AG10803 (cell line): ENCODE results near the gene POU2AF2.
A peak's percentile ranks its signal among the peaks of the same experiment; 100 is the strongest.

ENCODE experiments used
- DNase-seq: peaks from one replicate; pipeline ENCODE4 v3.0.0; 2010; ENCODE audit warnings: low read depth
- H3K4me3 ChIP-seq: 2 replicates; pipeline ENCODE4 v1.5.1; 2011; ENCODE audit warnings: mild to moderate bottlenecking, low read length, control low read depth
- TF ChIP-seq, protein P1 (sequence below): conservative IDR thresholded peaks from 2 replicates; pipeline ENCODE4 v1.5.1; 2011; ENCODE audit warnings: mild to moderate bottlenecking, low read length, control low read depth, inconsistent platforms

Gene POU2AF2, protein sequence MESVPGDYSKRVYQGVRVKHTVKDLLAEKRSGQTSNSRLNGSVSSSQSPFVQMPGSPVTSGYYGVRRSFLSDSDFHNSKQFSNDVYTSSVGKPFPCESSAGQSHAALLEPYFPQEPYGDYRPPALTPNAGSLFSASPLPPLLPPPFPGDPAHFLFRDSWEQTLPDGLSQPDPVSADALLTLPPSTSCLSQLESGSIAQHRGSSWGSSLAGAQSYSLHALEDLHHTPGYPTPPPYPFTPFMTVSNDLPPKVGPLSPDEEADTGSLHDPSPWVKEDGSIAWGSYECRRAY

DNA sequence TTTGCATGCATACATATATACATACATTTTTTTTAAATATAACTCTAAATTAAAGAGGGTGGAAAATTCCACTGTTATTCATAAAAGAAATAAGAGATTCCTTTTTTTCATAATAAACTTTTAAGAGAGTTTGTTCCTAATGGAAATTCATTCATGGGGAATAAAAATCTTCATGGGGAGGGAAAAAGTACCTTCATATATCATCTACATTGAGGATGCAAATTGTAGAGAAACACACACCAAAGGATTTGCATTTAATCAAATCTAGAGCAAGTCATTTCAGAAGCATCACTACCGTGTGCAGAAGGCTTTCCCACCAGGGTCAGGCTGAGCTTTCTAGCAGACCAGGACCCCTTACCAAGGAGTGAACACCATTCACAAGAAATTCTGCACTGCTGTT lies at the start of gene POU2AF2:
Gene POU2AF2 (plus strand): TSS at position 301 of the 400 bp plus-strand sequence. CDS start 129 bp downstream, outside the sequence.
- TF ChIP-seq, protein P1, sequence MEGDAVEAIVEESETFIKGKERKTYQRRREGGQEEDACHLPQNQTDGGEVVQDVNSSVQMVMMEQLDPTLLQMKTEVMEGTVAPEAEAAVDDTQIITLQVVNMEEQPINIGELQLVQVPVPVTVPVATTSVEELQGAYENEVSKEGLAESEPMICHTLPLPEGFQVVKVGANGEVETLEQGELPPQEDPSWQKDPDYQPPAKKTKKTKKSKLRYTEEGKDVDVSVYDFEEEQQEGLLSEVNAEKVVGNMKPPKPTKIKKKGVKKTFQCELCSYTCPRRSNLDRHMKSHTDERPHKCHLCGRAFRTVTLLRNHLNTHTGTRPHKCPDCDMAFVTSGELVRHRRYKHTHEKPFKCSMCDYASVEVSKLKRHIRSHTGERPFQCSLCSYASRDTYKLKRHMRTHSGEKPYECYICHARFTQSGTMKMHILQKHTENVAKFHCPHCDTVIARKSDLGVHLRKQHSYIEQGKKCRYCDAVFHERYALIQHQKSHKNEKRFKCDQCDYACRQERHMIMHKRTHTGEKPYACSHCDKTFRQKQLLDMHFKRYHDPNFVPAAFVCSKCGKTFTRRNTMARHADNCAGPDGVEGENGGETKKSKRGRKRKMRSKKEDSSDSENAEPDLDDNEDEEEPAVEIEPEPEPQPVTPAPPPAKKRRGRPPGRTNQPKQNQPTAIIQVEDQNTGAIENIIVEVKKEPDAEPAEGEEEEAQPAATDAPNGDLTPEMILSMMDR = no peak
- no peak within 1 kb of the TSS for H3K4me3 ChIP-seq
- no peak for DNase-seq

DNA sequence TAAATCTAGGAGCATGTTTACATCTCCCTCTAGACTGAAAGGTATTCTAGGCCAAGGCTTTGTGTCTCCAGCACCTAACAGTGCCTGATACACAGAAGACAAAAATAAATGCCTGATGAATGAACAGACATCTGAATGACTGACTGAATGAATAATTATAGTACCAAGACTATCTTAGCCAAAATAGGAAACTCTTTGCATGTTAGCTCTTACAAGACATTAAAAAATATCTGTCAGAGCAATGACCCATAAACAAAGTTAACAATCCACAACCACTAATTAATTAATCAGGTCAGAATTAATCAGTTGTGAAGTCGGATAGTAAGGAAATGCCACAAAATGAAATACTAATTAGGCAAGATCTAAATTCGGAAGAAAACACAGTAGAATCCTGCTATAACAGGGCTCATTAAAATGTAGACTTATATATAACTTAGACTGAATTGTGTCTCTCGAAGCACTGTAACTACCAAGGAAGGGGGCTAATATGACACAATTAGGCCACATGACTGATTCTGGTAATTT lies 45.5 kb upstream of the POU2AF2 start:
- TF ChIP-seq, protein P1 = no peak
- H3K4me3 ChIP-seq = no peak overlapping the region
- no peak for DNase-seq

DNA sequence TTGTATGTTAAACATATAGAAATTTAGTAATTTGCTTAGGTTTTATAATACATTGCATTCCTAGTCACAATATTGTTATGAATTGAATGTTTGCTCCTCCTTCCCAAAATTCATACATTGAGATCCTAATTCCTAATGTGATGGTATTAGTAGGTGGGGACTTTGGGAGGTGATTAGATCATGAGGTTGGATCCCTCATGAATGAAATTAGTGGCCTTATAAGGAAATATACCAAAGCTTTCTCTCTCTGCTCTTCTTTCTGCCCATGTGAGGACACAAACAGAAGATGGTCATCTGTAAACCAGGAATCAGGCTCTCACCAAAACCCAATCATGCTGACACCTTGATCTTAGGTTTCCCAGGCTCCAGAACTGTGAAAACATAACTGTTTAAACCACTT lies 41.3 kb upstream of the POU2AF2 start:
- DNase-seq = no peak
- H3K4me3 ChIP-seq = no peak overlapping the region
- TF ChIP-seq, protein P1 = no peak

DNA sequence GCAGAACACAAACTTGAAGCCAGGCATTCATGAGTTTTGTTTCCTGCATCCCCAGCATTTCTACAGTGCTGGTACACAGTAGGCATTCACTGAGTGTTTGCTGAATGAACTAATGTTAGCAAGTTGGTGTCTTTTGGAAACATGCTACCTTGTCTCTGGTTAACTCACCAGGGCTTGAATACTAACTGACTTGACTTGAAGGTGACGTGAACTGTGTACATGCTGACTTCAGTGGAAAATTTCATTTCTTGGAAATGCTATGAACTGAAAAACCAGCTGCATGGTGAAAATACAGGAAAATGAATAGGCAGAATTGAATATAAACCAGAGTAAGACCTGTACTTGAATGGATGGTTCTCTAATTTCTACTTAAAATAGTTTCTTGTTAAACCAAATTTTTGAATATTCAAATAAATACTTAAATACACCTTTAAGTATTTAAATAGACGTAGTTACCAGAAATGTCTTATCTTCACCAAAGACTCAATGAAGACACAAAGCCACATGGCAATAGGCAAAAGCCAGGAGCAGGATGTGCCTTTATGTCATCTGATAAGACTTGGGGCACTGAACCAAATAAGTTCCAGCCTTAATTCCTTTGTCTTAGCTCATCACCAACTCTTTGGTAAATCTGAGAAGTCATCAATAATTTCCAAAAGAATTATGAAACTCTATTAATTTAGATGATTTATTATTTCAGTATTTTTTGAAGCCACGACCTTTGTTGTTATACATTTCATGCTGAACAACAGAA lies 39.7 kb upstream of the POU2AF2 start:
- H3K4me3 ChIP-seq = no peak overlapping the region
- TF ChIP-seq, protein P1 = no peak
- DNase-seq = peak; percentile 46

DNA sequence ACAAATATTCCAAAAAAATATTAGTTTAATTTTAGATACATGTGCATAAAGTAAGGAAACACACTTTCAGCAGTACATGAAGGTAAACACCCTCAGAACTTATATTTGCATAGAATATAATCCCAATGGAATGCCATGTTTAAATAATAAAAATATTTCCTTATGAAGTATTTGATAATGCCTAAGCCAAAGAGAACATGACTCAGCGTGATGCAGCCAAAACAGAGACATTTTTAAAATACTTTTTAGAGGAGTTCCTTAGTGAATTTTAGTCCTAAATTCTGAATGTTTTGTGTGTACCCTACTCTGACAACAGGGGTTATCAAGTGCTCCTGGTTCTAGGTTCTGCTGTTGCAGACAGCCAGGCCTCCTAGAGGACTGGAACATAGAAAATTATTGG lies 39.1 kb upstream of the POU2AF2 start:
- TF ChIP-seq, protein P1 = peak; percentile 17; the same call in 1 of the 2 replicates
- DNase-seq = peak; percentile 78
- H3K4me3 ChIP-seq = no peak overlapping the region

DNA sequence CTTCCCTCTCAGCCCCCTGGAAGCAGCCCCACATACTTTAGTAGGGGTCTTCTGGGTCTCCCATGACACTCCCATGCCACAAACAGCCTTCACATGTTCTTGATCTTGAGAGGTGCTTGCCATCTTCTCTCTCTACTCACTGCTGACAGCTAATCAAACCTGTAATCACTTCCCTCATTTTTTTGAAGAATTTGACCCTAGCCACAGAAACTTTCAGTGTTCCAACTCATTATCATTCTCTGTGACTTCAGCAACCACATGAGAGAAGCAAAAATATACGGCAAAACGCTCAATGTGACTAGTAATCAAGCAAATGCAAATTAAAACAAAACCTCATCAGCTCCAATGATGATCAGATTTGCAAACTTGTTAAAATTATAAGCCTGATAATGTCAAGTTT lies 38.3 kb upstream of the POU2AF2 start:
- TF ChIP-seq, protein P1 = no peak
- no peak for DNase-seq
- no peak overlapping the region for H3K4me3 ChIP-seq
